K562 (cell line): ENCODE measurements around the gene ARFRP1. TPM values are rescaled to one million over a fixed set of nuclear protein-coding genes. Genes with fewer than 3 reads are reported as not detected.
A peak's percentile ranks its signal among the peaks of the same experiment; 100 is the strongest.

Experiments used
- ATAC-seq: fragments of 200-7000 bp; cut with Tn5 transposase; 3 replicates; pipeline ENCODE4 v1.9.1; 2020; ENCODE audit warnings: moderate library complexity
- BruUV-seq: library from RNA; stranded (reverse); fragments of 400-500 nt; replicated peaks from 2 replicates; lab custom pipeline; 2021; lab: Mats Ljungman, UMichigan
- CTCF ChIA-PET: fragments of 300-600 bp; formaldehyde crosslinking; extraction: SDS; loops from one replicate; lab custom pipeline; 2021; ENCODE audit warnings: low intra/inter-chr PET ratio; lab: Yijun Ruan, JAX
- POLR2A ChIA-PET: fragments of 300-600, 350-650 bp; sonication (Branson Sonifier 250); formaldehyde crosslinking; extraction: SDS; loops from one replicate; lab custom pipeline; 2021; ENCODE audit warnings: antibody characterized with exemption, inconsistent platforms; lab: Yijun Ruan, JAX
- DNase-seq, 4 experiments: peaks; one replicate each; pipeline versions ENCODE4 v3.0.0 to v3.0.0-alpha.2; 2011 to 2018; ENCODE audit warnings: low spot score in 3 of 4, mixed read lengths in 3 of 4; ENCODE audit errors: extremely low read depth in 1 of 4
- FAIRE-seq: peaks from 2 replicates; lab custom pipeline; 2011; peaks lifted over from hg19 to GRCh38; lab: Jason Lieb, UNC
- H2AFZ ChIP-seq: 2 replicates; pipeline ENCODE4 v1.6.0; 2011; ENCODE audit warnings: low read depth, low read length, control low read depth, inconsistent platforms
- H3K27ac ChIP-seq: fragments of 200-600 bp; 3 replicates; pipeline ENCODE4 v1.8.0; 2011; ENCODE audit warnings: low read depth, mild to moderate bottlenecking, control low read depth, inconsistent platforms, low read length, moderate library complexity, mixed read lengths; ENCODE audit errors: extremely low read depth
- H3K27me3 ChIP-seq, 2 experiments: fragments of 300-600 bp in 1 of 2; 2 replicates in 1 of 2; 3 replicates in 1 of 2; pipeline versions ENCODE4 v1.6.0 to v1.8.0; 2011; ENCODE audit warnings: inconsistent platforms in 2 of 2, low read length in 2 of 2, mild to moderate bottlenecking in 1 of 2, mixed read lengths in 1 of 2, moderate library complexity in 1 of 2; ENCODE audit not compliant: control insufficient read depth in 2 of 2, insufficient read depth in 2 of 2
- H3K36me3 ChIP-seq: fragments of 300-600 bp; 3 replicates; pipeline ENCODE4 v1.8.0; 2011; ENCODE audit warnings: mild to moderate bottlenecking, low read length, inconsistent platforms; ENCODE audit not compliant: control insufficient read depth, insufficient read depth
- H3K4me1 ChIP-seq, 2 experiments: fragments of 200-600 bp in 1 of 2; replicated peaks in 1 of 2; 2 replicates in 1 of 2; 3 replicates in 1 of 2; pipeline versions ENCODE4 v1.5.1 to v1.8.0; 2011; ENCODE audit warnings: inconsistent platforms in 2 of 2, low read length in 2 of 2, mild to moderate bottlenecking in 1 of 2, mixed read lengths in 1 of 2, moderate library complexity in 1 of 2; ENCODE audit not compliant: control insufficient read depth in 2 of 2, insufficient read depth in 2 of 2
- H3K4me2 ChIP-seq: 2 replicates; pipeline ENCODE4 v1.6.1; 2011; ENCODE audit warnings: low read length, control low read depth, inconsistent platforms, mixed read lengths; ENCODE audit not compliant: insufficient read depth
- H3K4me3 ChIP-seq: fragments of 200-600 bp; sonication (generic), shearing (Covaris generic); 2 replicates; pipeline ENCODE4 v1.5.1; 2016; ENCODE audit warnings: control low read depth, inconsistent platforms
- H3K79me2 ChIP-seq: fragments of 200-600 bp; 3 replicates; pipeline ENCODE4 v1.8.0; 2011; ENCODE audit warnings: low read length, inconsistent platforms; ENCODE audit not compliant: control insufficient read depth, insufficient read depth
- H3K9ac ChIP-seq, 2 experiments: 2 replicates each; pipeline versions ENCODE4 v1.6.0 to v1.6.1; 2011; ENCODE audit warnings: low read depth in 2 of 2, low read length in 2 of 2, control low read depth in 1 of 2, inconsistent platforms in 1 of 2, mild to moderate bottlenecking in 1 of 2, mixed read lengths in 1 of 2; ENCODE audit not compliant: insufficient read depth in 1 of 2
- H3K9me1 ChIP-seq: one replicate; pipeline ENCODE4 v1.6.0; 2011; ENCODE audit warnings: inconsistent platforms, mild to moderate bottlenecking, low read length, moderate library complexity; ENCODE audit not compliant: control insufficient read depth, insufficient read depth
- H3K9me3 ChIP-seq: replicated peaks from 2 replicates; pipeline ENCODE4 v1.5.1; 2011; ENCODE audit warnings: low read depth, low read length, inconsistent platforms; ENCODE audit not compliant: control insufficient read depth, insufficient read depth
- H4K20me1 ChIP-seq: replicated peaks from 2 replicates; pipeline ENCODE4 v1.6.1; 2011; ENCODE audit warnings: low read length, inconsistent platforms, mixed read lengths; ENCODE audit not compliant: control insufficient read depth, insufficient read depth
- COPS2 ChIP-seq: fragments of 450-650 bp; conservative IDR thresholded peaks from 2 replicates; pipeline ENCODE4 v1.6.1; 2016; ENCODE audit warnings: mild to moderate bottlenecking, moderate library complexity
- ESRRA ChIP-seq: fragments of 450-650 bp; IDR thresholded peaks from 2 replicates; pipeline ENCODE4 v1.6.1; 2014; ENCODE audit warnings: low read depth, mild to moderate bottlenecking, moderate library complexity, borderline replicate concordance
- HDAC1 ChIP-seq, 2 experiments: fragments of 450-650 bp; IDR thresholded peaks; 2 replicates each; pipeline ENCODE4 v1.6.1; 2016 to 2017; ENCODE audit warnings: inconsistent platforms in 1 of 2, mild to moderate bottlenecking in 1 of 2, moderate library complexity in 1 of 2
- HMG20B ChIP-seq: fragments of 250-450 bp; sonication (Bioruptor Pico); IDR thresholded peaks from 2 replicates; pipeline ENCODE4 v1.5.0; 2021; ENCODE audit warnings: mild to moderate bottlenecking
- RBM25 ChIP-seq: fragments of 200-400 bp; formaldehyde crosslinking; IDR thresholded peaks from 2 replicates; pipeline ENCODE4 v1.6.1; 2018; ENCODE audit warnings: low read length, low read depth, moderate library complexity; ENCODE audit not compliant: severe bottlenecking
- SMARCE1 ChIP-seq: fragments of 450-650 bp; IDR thresholded peaks from 2 replicates; pipeline ENCODE4 v1.7.1; 2016; ENCODE audit warnings: mild to moderate bottlenecking
- WGBS: fragments of 100-300 bp; shearing (Covaris generic); methylation state at CpG from one replicate; pipeline ENCODE4 v1.1.6; 2016; ENCODE audit warnings: low coverage, mixed read lengths; ENCODE audit not compliant: insufficient coverage; ENCODE audit errors: missing lambda C conversion rate; 5-methylcytosine and 5-hydroxymethylcytosine counted together
- in situ Hi-C: fragments of 300-500 bp; cut with MboI; formaldehyde crosslinking; loops from 4 replicates; pipeline ENCODE4 v1.15.0; 2018; ENCODE audit warnings: inconsistent platforms, mixed read lengths
- intact Hi-C: fragments of 100-400 bp; cut with micrococcal nuclease; formaldehyde crosslinking; loops from 2 replicates; pipeline ENCODE4 v1.14.2; 2022
- polyA plus RNA-seq, 8 experiments: library from polyadenylated mRNA; depleted of rRNA in 4 of 8; stranded (reverse) in 5 of 8; unstranded in 3 of 8; fragments of >200 nt; fragmentation: Nextera tagmentation in 2 of 8; fragmentation: Illumina TruSeq in 1 of 8; extraction: Ambion mirVana in 2 of 8; extraction: Trizol in 1 of 8; gene quantifications; 2 replicates each; pipeline versions ENCODE4 v1.2.1 to v1.2.3, GENCODE V29; 2011 to 2014; ENCODE audit warnings: inconsistent platforms in 1 of 8, missing spikeins in 1 of 8
- total RNA-seq, 7 experiments: library from RNA; depleted of rRNA in 6 of 7; stranded (reverse); fragments of >200 nt in 6 of 7; fragmentation: Illumina TruSeq in 2 of 7; extraction: Trizol in 2 of 7; gene quantifications; 2 replicates each; pipeline versions ENCODE4 v1.2.1 to v1.2.3, GENCODE V29; 2011 to 2021; ENCODE audit warnings: low replicate concordance in 1 of 7

Gene ARFRP1
- total and polyA plus RNA-seq, 9 of the 15 experiments (the other 6 are each of a cell fraction or from before 2014, with no cell fraction given) = 2.2 to 78.9 (median 37.3) TPM

DNA sequence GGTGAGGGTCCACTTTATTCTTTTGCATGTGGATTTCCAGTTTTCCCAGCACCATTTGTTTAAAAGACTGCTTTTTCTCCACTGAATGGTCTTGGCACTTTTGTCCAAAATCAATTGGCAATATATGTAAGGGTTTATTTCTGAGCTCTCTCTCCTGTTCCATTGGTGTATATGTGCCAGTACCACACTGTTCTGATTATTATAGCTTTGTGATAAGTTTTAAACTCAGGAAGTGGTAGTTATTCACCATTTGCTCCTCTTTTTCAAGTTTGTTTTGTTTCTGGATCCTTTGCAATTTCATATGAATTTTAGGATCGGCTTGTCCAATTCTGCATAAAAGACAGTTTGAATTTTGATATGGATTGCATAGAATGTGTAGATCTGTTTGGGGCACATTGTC lies 4.4 kb upstream of the ARFRP1 start:
- Histone ChIP-seq H3K36me3 (peaks cover 69% of the 10 kb centered on the region), H3K9ac (no peak overlapping the region), H3K9me1 (no peaks in the 10 kb centered on the region), H2AFZ (no peak overlapping the region), H3K4me3 (no peak overlapping the region), H3K79me2 (peaks cover 60% of the 10 kb centered on the region), H3K27me3 (no peaks in the 10 kb centered on the region), H3K9me3 (peaks cover 11% of the 10 kb centered on the region; the same call in 1 of the 2 replicates), H3K27ac (no peak overlapping the region), H4K20me1 (peaks cover 7% of the 10 kb centered on the region; the same call in 1 of the 2 replicates), H3K4me1 (peaks cover 7 to 30% of the 10 kb centered on the region in 2 experiments), H3K4me2 (no peak overlapping the region)
- TF ChIP-seq RBM25 = peak; percentile 64
- TF ChIP-seq HDAC1 (IDR thresholded peaks at IDR 0.05) = no peak
- FAIRE-seq = peak; percentile 15
- ChIA-PET CTCF (no interaction called here), POLR2A (no interaction called here)
- no peak for ATAC-seq
- in situ Hi-C loops = loop anchor here (5.0 kb wide), 1 partner anchor 60 kb away; no protein-coding TSS in a partner anchor
- no TSS peak for BruUV-seq
- no peak for DNase-seq
- intact Hi-C loops = no loop called here
- 92% methylated on average over 1 of the region's 1 CpG for WGBS

DNA sequence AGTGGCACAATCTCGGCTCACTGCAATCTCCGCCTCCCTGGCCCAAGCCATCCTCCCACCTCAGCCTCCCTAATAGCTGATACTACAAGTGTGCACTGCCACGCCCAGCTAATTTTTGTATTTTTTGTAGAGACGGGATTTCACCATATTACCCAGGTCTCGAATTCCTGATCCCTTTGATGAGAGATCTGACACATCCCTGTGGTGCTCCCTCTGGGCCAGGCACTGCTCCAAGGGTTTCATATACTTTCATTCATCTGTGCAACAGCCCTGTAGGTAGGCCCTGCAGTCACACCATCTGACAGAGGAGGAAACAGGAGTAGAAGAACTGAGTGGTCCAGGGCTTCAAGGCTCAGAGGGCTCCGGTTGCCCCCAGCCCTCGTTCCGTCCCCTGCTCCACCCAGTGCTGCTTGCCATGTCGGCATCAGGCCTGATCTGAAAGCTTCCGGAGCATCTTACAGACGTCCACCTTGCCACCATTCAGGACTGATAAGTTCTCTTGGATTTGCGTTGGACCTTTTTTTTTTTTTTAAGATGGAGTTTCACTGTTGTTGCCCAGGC lies 3.4 kb upstream of the ARFRP1 start:
- Histone ChIP-seq H3K9me1 (no peaks in the 10 kb centered on the region), H3K4me3 (no peak overlapping the region), H3K4me2 (no peak overlapping the region), H3K79me2 (peaks cover 66% of the 10 kb centered on the region), H3K27me3 (no peaks in the 10 kb centered on the region), H3K9me3 (peaks cover 11% of the 10 kb centered on the region; the same call in 1 of the 2 replicates)
- intact Hi-C loops = no loop called here
- no peak for TF ChIP-seq COPS2
- TF ChIP-seq HMG20B (CRISPR knock-in tag) = no peak
- TF ChIP-seq ESRRA = no peak
- TF ChIP-seq SMARCE1 = no peak
- TF ChIP-seq, all 486 proteins: peak for 0
- Histone ChIP-seq H3K4me1 (peaks cover 13 to 41% of the 10 kb centered on the region in 2 experiments), H2AFZ (no peak overlapping the region), H4K20me1 (peaks cover 17% of the 10 kb centered on the region), H3K9ac (peak overlapping the region in 1 of 2 experiments; percentile 58; a peak in 2 of 4 replicates), H3K27ac (no peak overlapping the region), H3K36me3 (peaks cover 67% of the 10 kb centered on the region)
- ATAC-seq = no peak
- ChIA-PET CTCF (no interaction called here), POLR2A (interaction anchor here (1.3 kb wide), 1 partner anchor 30 kb away, joined by 3 read pairs; no protein-coding TSS in a partner anchor)
- in situ Hi-C loops = loop anchor here (5.0 kb wide), 1 partner anchor 61 kb away; no protein-coding TSS in a partner anchor
- WGBS = 80% methylated on average over 7 of the region's 12 CpGs
- no TSS peak for BruUV-seq
- no peak for FAIRE-seq
- DNase-seq = peak in 2 of 4 experiments; percentile 2 to 3
